HepG2 (cell line): Measurements from ENCODE around the gene PSMC3IP. TPM values are rescaled to one million over a fixed set of nuclear protein-coding genes. Genes with fewer than 3 reads are reported as not detected.

Experiments used
- FOXA3 ChIP-seq: IDR thresholded peaks from 2 replicates; pipeline ENCODE4 v1.6.1; 2016; ENCODE audit warnings: missing genetic modification reagents, missing compliant biosample characterization
- GATAD2A ChIP-seq: IDR thresholded peaks from 2 replicates; pipeline ENCODE4 v1.6.1; 2016
- KDM4B ChIP-seq: sonication (generic); formaldehyde crosslinking; IDR thresholded peaks from 2 replicates; pipeline ENCODE4 v1.4.0; 2020; ENCODE audit warnings: missing genetic modification reagents
- MZF1 ChIP-seq: sonication (generic); formaldehyde crosslinking; IDR thresholded peaks from 2 replicates; pipeline ENCODE4 v1.8.1; 2023; ENCODE audit warnings: mild to moderate bottlenecking, missing genetic modification reagents, borderline replicate concordance
- POLR2AphosphoS2 ChIP-seq: IDR thresholded peaks from 2 replicates; pipeline ENCODE4 v1.6.1; 2011; ENCODE audit warnings: low read depth, low read length, improper control_type of control experiment
- RBAK ChIP-seq: sonication (generic); formaldehyde crosslinking; IDR thresholded peaks from 2 replicates; pipeline ENCODE4 v1.5.1; 2020; ENCODE audit warnings: mild to moderate bottlenecking, missing genetic modification reagents
- REL ChIP-seq: sonication (generic); formaldehyde crosslinking; conservative IDR thresholded peaks from 2 replicates; pipeline ENCODE4 v1.8.0; 2022; ENCODE audit warnings: mild to moderate bottlenecking, missing genetic modification reagents, moderate library complexity
- RFX3 ChIP-seq: IDR thresholded peaks from 2 replicates; pipeline ENCODE4 v1.6.1; 2016; ENCODE audit warnings: missing biosample characterization, missing genetic modification reagents
- SP140L ChIP-seq: sonication (generic); formaldehyde crosslinking; IDR thresholded peaks from 2 replicates; pipeline ENCODE4 v1.4.0; 2020; ENCODE audit warnings: missing genetic modification reagents, borderline replicate concordance
- SSRP1 ChIP-seq: IDR thresholded peaks from 2 replicates; pipeline ENCODE4 v1.6.1; 2016; ENCODE audit warnings: control low read depth
- STAG1 ChIP-seq: sonication (generic); formaldehyde crosslinking; IDR thresholded peaks from 2 replicates; pipeline ENCODE4 v1.4.0; 2020; ENCODE audit warnings: missing genetic modification reagents
- STAT5B ChIP-seq: sonication (generic); formaldehyde crosslinking; IDR thresholded peaks from 2 replicates; pipeline ENCODE4 v1.4.0; 2020; ENCODE audit warnings: missing genetic modification reagents
- THAP11 ChIP-seq: IDR thresholded peaks from 2 replicates; pipeline ENCODE4 v1.6.1; 2016; ENCODE audit warnings: missing biosample characterization, missing genetic modification reagents
- TOE1 ChIP-seq: sonication (generic); formaldehyde crosslinking; IDR thresholded peaks from 2 replicates; pipeline ENCODE4 v1.4.0; 2020; ENCODE audit warnings: mild to moderate bottlenecking, missing genetic modification reagents
- ZNF160 ChIP-seq: sonication (generic); formaldehyde crosslinking; IDR thresholded peaks from 2 replicates; pipeline ENCODE4 v1.8.0; 2022; ENCODE audit warnings: mild to moderate bottlenecking, inconsistent platforms, missing genetic modification reagents
- ZNF317 ChIP-seq: sonication (generic); formaldehyde crosslinking; IDR thresholded peaks from 2 replicates; pipeline ENCODE4 v1.5.0; 2020; ENCODE audit warnings: mild to moderate bottlenecking, missing genetic modification reagents
- ZNF432 ChIP-seq: sonication (generic); formaldehyde crosslinking; IDR thresholded peaks from 2 replicates; pipeline ENCODE4 v1.5.0; 2020; ENCODE audit warnings: missing genetic modification reagents, mild to moderate bottlenecking, borderline replicate concordance
- ZNF484 ChIP-seq: sonication (generic); formaldehyde crosslinking; IDR thresholded peaks from 2 replicates; pipeline ENCODE4 v1.5.1; 2020; ENCODE audit warnings: mild to moderate bottlenecking, low read depth, missing genetic modification reagents, borderline replicate concordance
- ZNF577 ChIP-seq: sonication (generic); formaldehyde crosslinking; IDR thresholded peaks from 2 replicates; pipeline ENCODE4 v1.4.0; 2020; ENCODE audit warnings: mild to moderate bottlenecking, low read depth, missing genetic modification reagents, borderline replicate concordance
- ZNF644 ChIP-seq: IDR thresholded peaks from 2 replicates; pipeline ENCODE4 v1.6.1; 2016; ENCODE audit warnings: low read depth
- polyA plus RNA-seq, 8 experiments: library from polyadenylated mRNA; depleted of rRNA in 3 of 8; stranded (reverse) in 7 of 8; unstranded in 1 of 8; fragments of >200 nt; fragmentation: Illumina TruSeq in 4 of 8; extraction: Trizol in 4 of 8; gene quantifications; 2 replicates each; pipeline versions ENCODE4 v1.2.1 to v1.2.3, GENCODE V29; 2011 to 2016; ENCODE audit warnings: low read depth in 4 of 8, missing spikeins in 1 of 8, mixed read lengths in 1 of 8; ENCODE audit not compliant: insufficient read depth in 1 of 8
- total RNA-seq, 5 experiments: library from RNA; depleted of rRNA; stranded (reverse); fragments of >200 nt; fragmentation: Illumina TruSeq; extraction: Trizol; gene quantifications; 2 replicates each; pipeline ENCODE4 v1.2.3, GENCODE V29; 2016; ENCODE audit warnings: low read depth in 1 of 5
- TF ChIP-seq, protein P1 (sequence below): IDR thresholded peaks from 2 replicates; pipeline ENCODE4 v1.6.1; 2012; ENCODE audit warnings: low read length, improper control_type of control experiment
- TF ChIP-seq, protein P2 (sequence below): sonication (generic); formaldehyde crosslinking; IDR thresholded peaks from 2 replicates; pipeline ENCODE4 v1.5.0; 2020; ENCODE audit warnings: mild to moderate bottlenecking, missing genetic modification reagents
- TF ChIP-seq, protein P3 (sequence below): sonication (generic); formaldehyde crosslinking; IDR thresholded peaks from 2 replicates; pipeline ENCODE4 v1.8.1; 2022; ENCODE audit warnings: low read depth, mild to moderate bottlenecking, missing genetic modification reagents

Gene PSMC3IP
- total and polyA plus RNA-seq, 2 of the 13 experiments (the other 11 are each of a cell fraction or from before 2014, with no cell fraction given): 6.5 to 22.4 TPM

GRCh38 chr17:42577532-42578281, at the start of gene PSMC3IP (continued):
- TF ChIP-seq ZNF432 (CRISPR knock-in tag) (no peak), GATAD2A (CRISPR knock-in tag) (peak; percentile 65; the same call in 1 of the 2 replicates), SSRP1 (peak; percentile 42), ZNF644 (CRISPR knock-in tag) (no peak), SP140L (CRISPR knock-in tag) (no peak), STAT5B (no peak; the same call in 1 of the 2 replicates), ZNF484 (no peak), TOE1 (CRISPR knock-in tag) (no peak), RFX3 (peak; percentile 99), THAP11 (CRISPR knock-in tag) (peak; percentile 91), FOXA3 (peak; percentile 49; the same call in 1 of the 2 replicates), RBAK (CRISPR knock-in tag) (no peak), STAG1 (CRISPR knock-in tag) (peak; percentile 24), ZNF317 (CRISPR knock-in tag) (peak; percentile 28; the same call in 1 of the 2 replicates), MZF1 (CRISPR knock-in tag) (no peak), ZNF160 (CRISPR knock-in tag) (0 out of 2 replicates have a peak, but pooled peaks have one; percentile 34), KDM4B (CRISPR knock-in tag) (0 out of 2 replicates have a peak, but pooled peaks have one; percentile 16), ZNF577 (CRISPR knock-in tag) (no peak), POLR2AphosphoS2 (peak; percentile 51; the same call in 1 of the 2 replicates), REL (CRISPR knock-in tag) (no peak; the same call in 1 of the 2 replicates)
- TF ChIP-seq, protein P1, sequence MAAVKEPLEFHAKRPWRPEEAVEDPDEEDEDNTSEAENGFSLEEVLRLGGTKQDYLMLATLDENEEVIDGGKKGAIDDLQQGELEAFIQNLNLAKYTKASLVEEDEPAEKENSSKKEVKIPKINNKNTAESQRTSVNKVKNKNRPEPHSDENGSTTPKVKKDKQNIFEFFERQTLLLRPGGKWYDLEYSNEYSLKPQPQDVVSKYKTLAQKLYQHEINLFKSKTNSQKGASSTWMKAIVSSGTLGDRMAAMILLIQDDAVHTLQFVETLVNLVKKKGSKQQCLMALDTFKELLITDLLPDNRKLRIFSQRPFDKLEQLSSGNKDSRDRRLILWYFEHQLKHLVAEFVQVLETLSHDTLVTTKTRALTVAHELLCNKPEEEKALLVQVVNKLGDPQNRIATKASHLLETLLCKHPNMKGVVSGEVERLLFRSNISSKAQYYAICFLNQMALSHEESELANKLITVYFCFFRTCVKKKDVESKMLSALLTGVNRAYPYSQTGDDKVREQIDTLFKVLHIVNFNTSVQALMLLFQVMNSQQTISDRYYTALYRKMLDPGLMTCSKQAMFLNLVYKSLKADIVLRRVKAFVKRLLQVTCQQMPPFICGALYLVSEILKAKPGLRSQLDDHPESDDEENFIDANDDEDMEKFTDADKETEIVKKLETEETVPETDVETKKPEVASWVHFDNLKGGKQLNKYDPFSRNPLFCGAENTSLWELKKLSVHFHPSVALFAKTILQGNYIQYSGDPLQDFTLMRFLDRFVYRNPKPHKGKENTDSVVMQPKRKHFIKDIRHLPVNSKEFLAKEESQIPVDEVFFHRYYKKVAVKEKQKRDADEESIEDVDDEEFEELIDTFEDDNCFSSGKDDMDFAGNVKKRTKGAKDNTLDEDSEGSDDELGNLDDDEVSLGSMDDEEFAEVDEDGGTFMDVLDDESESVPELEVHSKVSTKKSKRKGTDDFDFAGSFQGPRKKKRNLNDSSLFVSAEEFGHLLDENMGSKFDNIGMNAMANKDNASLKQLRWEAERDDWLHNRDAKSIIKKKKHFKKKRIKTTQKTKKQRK: no peak
- TF ChIP-seq, protein P2, sequence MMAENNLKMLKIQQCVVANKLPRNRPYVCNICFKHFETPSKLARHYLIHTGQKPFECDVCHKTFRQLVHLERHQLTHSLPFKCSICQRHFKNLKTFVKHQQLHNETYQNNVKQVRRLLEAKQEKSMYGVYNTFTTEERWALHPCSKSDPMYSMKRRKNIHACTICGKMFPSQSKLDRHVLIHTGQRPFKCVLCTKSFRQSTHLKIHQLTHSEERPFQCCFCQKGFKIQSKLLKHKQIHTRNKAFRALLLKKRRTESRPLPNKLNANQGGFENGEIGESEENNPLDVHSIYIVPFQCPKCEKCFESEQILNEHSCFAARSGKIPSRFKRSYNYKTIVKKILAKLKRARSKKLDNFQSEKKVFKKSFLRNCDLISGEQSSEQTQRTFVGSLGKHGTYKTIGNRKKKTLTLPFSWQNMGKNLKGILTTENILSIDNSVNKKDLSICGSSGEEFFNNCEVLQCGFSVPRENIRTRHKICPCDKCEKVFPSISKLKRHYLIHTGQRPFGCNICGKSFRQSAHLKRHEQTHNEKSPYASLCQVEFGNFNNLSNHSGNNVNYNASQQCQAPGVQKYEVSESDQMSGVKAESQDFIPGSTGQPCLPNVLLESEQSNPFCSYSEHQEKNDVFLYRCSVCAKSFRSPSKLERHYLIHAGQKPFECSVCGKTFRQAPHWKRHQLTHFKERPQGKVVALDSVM: no peak
- TF ChIP-seq, protein P3, sequence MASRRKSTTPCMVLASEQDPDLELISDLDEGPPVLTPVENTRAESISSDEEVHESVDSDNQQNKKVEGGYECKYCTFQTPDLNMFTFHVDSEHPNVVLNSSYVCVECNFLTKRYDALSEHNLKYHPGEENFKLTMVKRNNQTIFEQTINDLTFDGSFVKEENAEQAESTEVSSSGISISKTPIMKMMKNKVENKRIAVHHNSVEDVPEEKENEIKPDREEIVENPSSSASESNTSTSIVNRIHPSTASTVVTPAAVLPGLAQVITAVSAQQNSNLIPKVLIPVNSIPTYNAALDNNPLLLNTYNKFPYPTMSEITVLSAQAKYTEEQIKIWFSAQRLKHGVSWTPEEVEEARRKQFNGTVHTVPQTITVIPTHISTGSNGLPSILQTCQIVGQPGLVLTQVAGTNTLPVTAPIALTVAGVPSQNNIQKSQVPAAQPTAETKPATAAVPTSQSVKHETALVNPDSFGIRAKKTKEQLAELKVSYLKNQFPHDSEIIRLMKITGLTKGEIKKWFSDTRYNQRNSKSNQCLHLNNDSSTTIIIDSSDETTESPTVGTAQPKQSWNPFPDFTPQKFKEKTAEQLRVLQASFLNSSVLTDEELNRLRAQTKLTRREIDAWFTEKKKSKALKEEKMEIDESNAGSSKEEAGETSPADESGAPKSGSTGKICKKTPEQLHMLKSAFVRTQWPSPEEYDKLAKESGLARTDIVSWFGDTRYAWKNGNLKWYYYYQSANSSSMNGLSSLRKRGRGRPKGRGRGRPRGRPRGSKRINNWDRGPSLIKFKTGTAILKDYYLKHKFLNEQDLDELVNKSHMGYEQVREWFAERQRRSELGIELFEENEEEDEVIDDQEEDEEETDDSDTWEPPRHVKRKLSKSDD (CRISPR knock-in tag): no peak; the same call in 1 of the 2 replicates
